WI38 (cell line): Measurements from ENCODE around the gene SLC2A13.

ENCODE experiments used
- H3K4me3 ChIP-seq: 2 replicates; pipeline ENCODE4 v1.5.1; 2011; ENCODE audit warnings: low read depth, mild to moderate bottlenecking, control low read depth, low read length
- CTCF ChIP-seq: IDR thresholded peaks from 2 replicates; pipeline ENCODE4 v1.5.1; 2012; ENCODE audit warnings: low read depth, mild to moderate bottlenecking, control low read depth, low read length

Gene SLC2A13

GRCh38 chr12:40122842-40123241 is 17.0 kb upstream of the SLC2A13 start:
- no peak overlapping the region for H3K4me3 ChIP-seq
- TF ChIP-seq CTCF, result no peak

GRCh38 chr12:40117818-40118217 is 11.9 kb upstream of the SLC2A13 start:
- H3K4me3 ChIP-seq, result no peak overlapping the region
- TF ChIP-seq CTCF, result no peak

GRCh38 chr12:40110586-40110985 is 4.7 kb upstream of the SLC2A13 start:
- no peak for TF ChIP-seq CTCF

GRCh38 chr12:40107803-40108620 is 2.1 kb upstream of the SLC2A13 start:
- H3K4me3 ChIP-seq, result peak overlapping the region; percentile 59; the same call in 1 of the 2 replicates
- no peak for TF ChIP-seq CTCF

More at GRCh38 chr12:40110586-40110985, 4.7 kb upstream of the SLC2A13 start:
- H3K4me3 ChIP-seq, result no peak overlapping the region

GRCh38 chr12:40107098-40107802 is 1.4 kb upstream of the SLC2A13 start:
- TF ChIP-seq CTCF, result peak; percentile 87
- peak overlapping the region; percentile 59 for H3K4me3 ChIP-seq

- H3K4me3 ChIP-seq, result peak overlapping the region; percentile 59; the same call in 1 of the 2 replicates
- no peak for TF ChIP-seq CTCF
Observed at GRCh38 chr12:40106655-40107054, 774 bp upstream of the SLC2A13 start.

GRCh38 chr12:40106202-40106533 is 287 bp upstream of the SLC2A13 start:
- H3K4me3 ChIP-seq, result no peak overlapping the region; the same call in 1 of the 2 replicates
- no peak for TF ChIP-seq CTCF
